ENCODE results near the gene REST.

REST gene

GRCh38 chr4:56977321-56978012 lies 69.8 kb downstream of the REST start, which contains the start of gene NOA1:
Gene NOA1 (minus strand): TSS chr4:56977606. CDS start chr4:56977585, 21 bp downstream.
- peak; percentile 94 for DNase-seq

DNA sequence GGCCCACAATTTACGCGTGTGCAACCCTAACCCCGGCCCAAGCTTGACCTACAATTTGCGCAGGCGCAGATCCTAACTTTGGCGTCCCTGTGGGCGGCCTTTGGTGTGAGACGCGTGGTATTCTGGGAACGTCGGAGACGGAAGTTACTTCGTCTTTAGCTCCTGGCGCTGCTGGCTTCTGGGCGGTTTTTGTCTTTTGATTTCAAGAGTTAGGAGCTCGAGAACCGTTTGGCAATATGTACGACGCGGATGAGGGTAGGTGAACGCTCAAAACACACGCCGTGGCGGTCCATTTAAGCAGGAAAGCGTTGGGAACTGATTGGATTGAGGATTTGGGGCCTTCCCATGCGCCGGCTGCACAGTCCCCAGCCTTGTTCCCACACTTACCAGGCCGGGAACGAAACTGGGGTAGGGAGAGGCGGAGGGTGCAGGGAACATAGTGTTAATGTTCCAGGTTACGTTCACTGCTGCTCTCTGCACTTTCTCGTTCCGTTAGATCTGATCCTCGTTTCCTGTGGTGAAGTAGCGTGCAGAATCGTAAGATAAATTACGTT lies 71.1 kb downstream of the REST start, which contains the start of gene POLR2B:
TSS of gene POLR2B (plus strand) at position 147 of the 554 bp plus-strand sequence. CDS start at position 237, 90 bp downstream.
- peak; percentile 92 to 97 for DNase-seq

DNA sequence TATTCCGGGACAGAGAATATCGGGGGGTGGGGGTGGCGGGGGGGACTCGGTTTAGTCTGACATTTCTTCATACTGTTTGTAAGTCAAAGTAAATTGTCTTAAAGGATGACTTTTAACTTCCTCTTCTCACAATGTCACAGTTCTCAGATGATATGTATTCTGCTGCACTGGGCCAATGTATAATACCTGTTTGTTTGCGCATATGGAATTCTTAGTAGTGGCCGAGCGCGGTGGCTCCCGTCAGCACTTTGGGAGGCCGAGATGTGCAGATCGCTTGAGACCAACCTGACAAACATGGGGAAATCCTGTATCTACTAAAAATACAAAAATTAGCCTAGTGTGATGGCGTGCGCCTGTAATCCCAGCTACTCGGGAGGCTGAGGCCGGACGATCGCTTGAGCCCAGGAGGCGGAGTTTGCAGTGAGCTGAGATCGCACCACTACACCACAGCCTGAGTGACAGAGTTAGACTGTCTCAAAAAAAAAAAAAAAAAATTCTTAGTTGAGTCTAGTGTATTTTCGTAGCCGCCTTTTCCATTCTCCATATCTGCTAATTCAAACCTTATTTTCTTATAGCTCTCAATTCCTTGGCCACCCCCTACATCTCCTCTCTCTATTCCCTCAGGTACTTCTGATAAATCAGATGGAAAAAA lies 71.8 kb downstream of the REST start:
- peak; percentile 26 for DNase-seq

GRCh38 chr4:56981795-56982201 lies 74.1 kb downstream of the REST start:
- no peak for DNase-seq

DNA sequence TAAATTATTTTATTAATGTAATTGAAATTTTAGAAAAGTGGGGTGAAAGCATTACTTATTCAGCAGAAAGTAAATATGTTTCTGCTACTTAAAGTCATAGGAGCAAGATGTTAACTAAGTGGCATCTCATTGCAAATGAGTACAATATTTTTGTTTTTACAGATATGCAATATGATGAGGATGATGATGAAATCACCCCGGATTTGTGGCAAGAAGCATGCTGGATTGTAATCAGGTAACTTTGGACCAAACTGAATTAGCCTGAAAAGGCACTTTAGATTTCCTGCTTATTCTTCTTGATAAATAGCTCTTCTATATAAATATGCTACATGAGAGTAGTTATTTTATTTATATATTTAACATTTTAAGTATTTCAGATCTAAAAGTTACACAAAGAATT lies 78.5 kb downstream of the REST start:
- DNase-seq: no peak

- DNase-seq: no peak
These were observed 79.3 kb downstream of the REST start for GRCh38 chr4:56986952-56987351.

- no peak for DNase-seq
These were observed 82.6 kb downstream of the REST start for GRCh38 chr4:56990109-56990905.

DNA sequence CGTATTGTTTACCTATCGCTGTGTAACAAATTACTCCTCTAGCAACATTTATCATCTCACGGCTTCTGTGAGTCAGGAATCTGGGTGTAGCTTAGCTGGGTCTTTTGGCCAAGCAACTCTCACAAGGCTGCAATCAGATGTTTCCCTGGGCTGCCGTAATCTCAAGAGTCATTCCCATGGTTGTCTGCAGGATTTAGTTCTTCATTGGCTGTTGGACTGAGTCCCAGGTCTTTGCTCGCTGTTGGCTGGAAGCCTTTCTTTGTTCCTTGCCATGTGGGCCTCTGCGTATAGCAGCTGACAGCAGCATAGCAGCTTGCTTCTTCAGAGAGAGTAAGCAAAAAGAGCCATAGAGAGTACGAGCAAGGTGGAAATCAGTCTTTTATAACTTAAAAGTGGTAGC lies 87.8 kb downstream of the REST start:
- DNase-seq: no peak

GRCh38 chr4:56999751-57000150 lies 92.1 kb downstream of the REST start:
- no peak for DNase-seq

DNA sequence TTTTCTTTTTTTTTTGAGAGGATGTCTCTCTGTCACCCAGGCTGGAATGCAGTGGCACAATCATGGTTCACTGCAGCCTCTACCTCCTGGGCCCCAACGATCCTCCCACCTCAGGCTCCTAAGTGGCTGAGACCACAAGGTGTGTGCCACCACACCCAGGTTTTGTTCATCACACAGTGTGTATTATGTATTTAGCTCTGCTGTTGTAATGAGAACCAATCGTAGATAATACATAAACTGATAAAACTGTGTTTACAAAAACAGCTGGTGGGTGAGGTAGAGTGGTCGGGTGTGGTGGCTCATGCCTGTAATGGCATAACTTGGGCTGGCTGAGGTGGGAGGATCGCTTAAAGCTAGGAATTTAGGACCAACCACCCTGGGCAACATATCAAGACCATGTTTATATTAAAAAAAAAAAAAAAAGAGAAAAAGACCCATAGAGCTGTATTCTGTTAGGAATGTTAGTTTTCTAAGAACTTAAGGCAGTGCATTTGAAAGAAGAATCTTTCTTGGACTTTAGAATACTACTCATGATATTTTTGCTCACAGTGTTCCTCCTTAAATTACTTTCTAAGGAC lies 105.9 kb downstream of the REST start:
- no peak for DNase-seq

Data from AML-193 (cell line).